Osteocyte (in vitro differentiated cells): ENCODE results near the gene TNKS2. TPM values are rescaled to one million over a fixed set of nuclear protein-coding genes. Genes with fewer than 3 reads are reported as not detected.
"Not testable (repeated sequence)": the region's sequence is repeated elsewhere in the genome, so short reads cannot be mapped to it uniquely, and the experiment has no call there.

Experiments
- DNase-seq: peaks from one replicate; pipeline ENCODE4 v3.0.0; 2021; ENCODE audit warnings: mixed read lengths; ENCODE audit not compliant: unreplicated experiment; ENCODE audit errors: extremely low spot score
- H3K27ac Mint-ChIP-seq: one replicate; pipeline ENCODE4 v1.8.0; 2021; ENCODE audit warnings: mild to moderate bottlenecking, mixed read lengths; ENCODE audit not compliant: unreplicated experiment
- H3K27me3 Mint-ChIP-seq: one replicate; pipeline ENCODE4 v1.8.0; 2021; ENCODE audit warnings: mixed read lengths; ENCODE audit not compliant: unreplicated experiment
- H3K36me3 Mint-ChIP-seq: one replicate; pipeline ENCODE4 v1.8.0; 2021; ENCODE audit warnings: mixed read lengths; ENCODE audit not compliant: unreplicated experiment
- H3K4me1 Mint-ChIP-seq: one replicate; pipeline ENCODE4 v1.8.0; 2021; ENCODE audit warnings: mixed read lengths; ENCODE audit not compliant: unreplicated experiment
- H3K4me3 Mint-ChIP-seq: one replicate; pipeline ENCODE4 v1.8.0; 2021; ENCODE audit warnings: mild to moderate bottlenecking, moderate library complexity, mixed read lengths; ENCODE audit not compliant: unreplicated experiment
- H3K9me3 Mint-ChIP-seq: one replicate; pipeline ENCODE4 v1.8.0; 2021; ENCODE audit warnings: mixed read lengths; ENCODE audit not compliant: unreplicated experiment
- total RNA-seq: library from RNA; stranded (reverse); gene quantifications from 2 replicates; pipeline ENCODE4 v1.2.1, GENCODE V29; 2021
- TF ChIP-seq, protein P1 (sequence below): fragments of 200-600 bp; sonication (generic); IDR thresholded peaks from 2 replicates; pipeline ENCODE4 v1.5.0; 2021; ENCODE audit warnings: antibody characterized with exemption, mild to moderate bottlenecking, moderate library complexity

TNKS2 gene
- total RNA-seq, 1 donor from 2014 or later = 64.9 TPM

- Mint-ChIP-seq H3K27me3 (no peaks in the 10 kb centered on the region), H3K27ac (no peak overlapping the region), H3K9me3 (no peaks in the 10 kb centered on the region), H3K4me1 (peaks cover 13% of the 10 kb centered on the region), H3K36me3 (no peaks in the 10 kb centered on the region), H3K4me3 (no peak overlapping the region)
- TF ChIP-seq, protein P1, sequence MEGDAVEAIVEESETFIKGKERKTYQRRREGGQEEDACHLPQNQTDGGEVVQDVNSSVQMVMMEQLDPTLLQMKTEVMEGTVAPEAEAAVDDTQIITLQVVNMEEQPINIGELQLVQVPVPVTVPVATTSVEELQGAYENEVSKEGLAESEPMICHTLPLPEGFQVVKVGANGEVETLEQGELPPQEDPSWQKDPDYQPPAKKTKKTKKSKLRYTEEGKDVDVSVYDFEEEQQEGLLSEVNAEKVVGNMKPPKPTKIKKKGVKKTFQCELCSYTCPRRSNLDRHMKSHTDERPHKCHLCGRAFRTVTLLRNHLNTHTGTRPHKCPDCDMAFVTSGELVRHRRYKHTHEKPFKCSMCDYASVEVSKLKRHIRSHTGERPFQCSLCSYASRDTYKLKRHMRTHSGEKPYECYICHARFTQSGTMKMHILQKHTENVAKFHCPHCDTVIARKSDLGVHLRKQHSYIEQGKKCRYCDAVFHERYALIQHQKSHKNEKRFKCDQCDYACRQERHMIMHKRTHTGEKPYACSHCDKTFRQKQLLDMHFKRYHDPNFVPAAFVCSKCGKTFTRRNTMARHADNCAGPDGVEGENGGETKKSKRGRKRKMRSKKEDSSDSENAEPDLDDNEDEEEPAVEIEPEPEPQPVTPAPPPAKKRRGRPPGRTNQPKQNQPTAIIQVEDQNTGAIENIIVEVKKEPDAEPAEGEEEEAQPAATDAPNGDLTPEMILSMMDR = no peak
- no peak for DNase-seq
Observed at GRCh38 chr10:91891125-91892001, 93.1 kb downstream of the TNKS2 start.

DNA sequence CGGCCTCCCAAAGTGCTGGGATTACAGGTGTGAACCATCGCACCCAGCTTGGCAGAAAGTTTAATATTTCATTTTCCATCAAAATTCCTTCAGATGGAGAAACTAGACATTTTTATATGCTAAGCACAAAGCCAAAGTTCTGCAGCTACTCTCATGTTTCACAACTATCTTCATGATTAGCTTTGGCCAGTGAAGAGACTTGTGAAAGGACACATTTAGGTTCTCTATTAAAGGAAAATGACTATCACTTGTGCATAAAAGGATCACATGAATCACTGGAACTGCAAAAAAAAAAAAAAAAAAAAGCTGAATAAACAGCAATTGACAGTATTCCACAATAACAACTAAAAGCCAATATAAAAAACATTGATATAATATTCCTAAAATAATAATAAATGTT lies 94.8 kb downstream of the TNKS2 start:
- no peaks in the 10 kb centered on the region for H3K27me3 Mint-ChIP-seq
- H3K36me3 Mint-ChIP-seq = no peaks in the 10 kb centered on the region
- H3K9me3 Mint-ChIP-seq = no peaks in the 10 kb centered on the region
- no peak for DNase-seq
- no peak overlapping the region for H3K4me3 Mint-ChIP-seq
- H3K27ac Mint-ChIP-seq = no peak overlapping the region
- H3K4me1 Mint-ChIP-seq = peaks cover 2% of the 10 kb centered on the region
- TF ChIP-seq, protein P1 = no peak

GRCh38 chr10:91894261-91894685 lies 96.0 kb downstream of the TNKS2 start:
- not testable (repeated sequence) for H3K36me3 Mint-ChIP-seq, H3K4me1 Mint-ChIP-seq, H3K27me3 Mint-ChIP-seq, H3K4me3 Mint-ChIP-seq, H3K27ac Mint-ChIP-seq, H3K9me3 Mint-ChIP-seq
- peak; percentile 63 for DNase-seq

DNA sequence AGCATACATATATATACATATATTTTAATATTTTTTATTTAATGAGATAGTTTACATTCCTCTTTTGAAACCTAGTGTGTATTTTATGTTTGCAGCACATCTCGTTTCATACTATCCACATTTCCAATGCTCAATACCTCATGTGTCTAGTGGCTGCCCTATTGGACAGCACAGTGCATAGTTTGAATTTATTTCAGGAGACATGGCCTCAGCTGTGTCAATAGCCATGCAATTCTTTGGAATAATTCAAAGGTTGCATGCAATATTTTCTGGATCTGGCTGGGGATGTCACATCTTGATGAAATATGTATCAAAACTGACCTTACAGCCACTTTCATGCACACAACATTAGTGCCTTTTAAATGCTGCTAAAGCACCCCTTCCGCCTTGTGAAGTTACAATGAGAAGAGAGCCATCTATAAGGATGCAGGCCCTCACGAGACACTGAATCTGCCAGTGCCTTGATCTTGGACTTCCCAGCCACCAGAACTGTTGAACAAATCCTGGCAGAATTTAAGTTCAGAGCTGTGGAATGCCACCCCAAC lies 98.1 kb downstream of the TNKS2 start:
- H3K4me1 Mint-ChIP-seq = no peaks in the 10 kb centered on the region
- DNase-seq = no peak
- no peak overlapping the region for H3K27ac Mint-ChIP-seq

DNA sequence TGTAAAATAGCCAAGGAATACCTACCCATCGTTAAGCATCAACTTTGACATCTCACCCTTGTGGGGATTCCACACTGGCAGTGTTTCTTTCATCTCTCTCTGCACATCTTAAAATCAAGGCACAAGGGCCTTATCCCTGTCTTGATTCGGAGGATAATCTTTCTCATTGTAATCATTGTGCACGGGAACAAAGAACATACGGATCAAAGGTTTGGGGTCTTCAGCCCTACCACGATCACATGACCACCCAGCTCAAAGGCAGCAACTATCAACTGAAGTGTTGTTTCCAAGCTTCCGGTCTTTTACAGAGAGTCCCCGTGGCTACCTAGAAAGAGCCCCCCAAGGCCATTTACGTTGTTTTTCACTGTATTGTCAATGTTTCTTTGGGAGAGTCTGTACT lies 99.2 kb downstream of the TNKS2 start:
- H3K27ac Mint-ChIP-seq = no peak overlapping the region
- TF ChIP-seq, protein P1 = no peak
- no peak overlapping the region for H3K4me3 Mint-ChIP-seq
- H3K36me3 Mint-ChIP-seq = no peaks in the 10 kb centered on the region
- H3K27me3 Mint-ChIP-seq = no peaks in the 10 kb centered on the region
- no peak for DNase-seq
- no peaks in the 10 kb centered on the region for H3K9me3 Mint-ChIP-seq
- peaks cover 10% of the 10 kb centered on the region for H3K4me1 Mint-ChIP-seq

More for the DNA sequence above, 98.1 kb downstream of the TNKS2 start:
- Mint-ChIP-seq H3K4me3 (no peak overlapping the region), H3K9me3 (no peaks in the 10 kb centered on the region), H3K27me3 (no peaks in the 10 kb centered on the region), H3K36me3 (no peaks in the 10 kb centered on the region)
- TF ChIP-seq, protein P1 = no peak
